AG09309 (cell line): ENCODE data around the gene DLST.
A peak's percentile ranks its signal among the peaks of the same experiment; 100 is the strongest.

Experiments used
- DNase-seq: peaks from one replicate; pipeline ENCODE4 v3.0.0-alpha.2; 2010; ENCODE audit warnings: low read depth
- H3K4me3 ChIP-seq: 2 replicates; pipeline ENCODE4 v1.5.1; 2011; ENCODE audit warnings: mild to moderate bottlenecking, low read depth, low read length, moderate library complexity; ENCODE audit not compliant: control insufficient read depth
- CTCF ChIP-seq: IDR thresholded peaks from 2 replicates; pipeline ENCODE4 v1.5.1; 2011; ENCODE audit warnings: mild to moderate bottlenecking, low read depth, low read length, inconsistent platforms; ENCODE audit not compliant: insufficient read depth, control insufficient read depth; ENCODE audit errors: missing control alignments

The DLST gene

GRCh38 chr14:74879427-74880182 is 2.1 kb upstream of the DLST start:
- no peak for DNase-seq

GRCh38 chr14:74882103-74882920 is 596 bp downstream of the DLST start:
- DNase-seq = no peak
- peak overlapping the region; percentile 62 for H3K4me3 ChIP-seq
- TF ChIP-seq CTCF = no peak

More at GRCh38 chr14:74879427-74880182, 2.1 kb upstream of the DLST start:
- TF ChIP-seq CTCF = no peak
- no peak overlapping the region for H3K4me3 ChIP-seq

- no peak overlapping the region for H3K4me3 ChIP-seq
- peak; percentile 97 for DNase-seq
- TF ChIP-seq CTCF = no peak
These were observed 4.3 kb downstream of the DLST start for GRCh38 chr14:74886001-74886400.

GRCh38 chr14:74888164-74889158 is 6.7 kb downstream of the DLST start:
- no peak for TF ChIP-seq CTCF
- DNase-seq = no peak
- H3K4me3 ChIP-seq = no peak overlapping the region

- DNase-seq = no peak
- H3K4me3 ChIP-seq = no peak overlapping the region
- no peak for TF ChIP-seq CTCF
These were observed 8.5 kb downstream of the DLST start for GRCh38 chr14:74890262-74890661.

GRCh38 chr14:74891870-74892269 is 10.2 kb downstream of the DLST start:
- DNase-seq = no peak
- no peak overlapping the region for H3K4me3 ChIP-seq
- TF ChIP-seq CTCF = no peak
